HG03439 (cell line): ENCODE data around the gene XPO5.
A peak's percentile ranks its signal among the peaks of the same experiment; 100 is the strongest.

ENCODE experiments used
- ATAC-seq: cut with Tn5 transposase; IDR thresholded peaks from one replicate; pipeline ENCODE4 v1.9.1; 2021; ENCODE audit warnings: mild to moderate bottlenecking, moderate library complexity; ENCODE audit not compliant: unreplicated experiment

The XPO5 gene

DNA sequence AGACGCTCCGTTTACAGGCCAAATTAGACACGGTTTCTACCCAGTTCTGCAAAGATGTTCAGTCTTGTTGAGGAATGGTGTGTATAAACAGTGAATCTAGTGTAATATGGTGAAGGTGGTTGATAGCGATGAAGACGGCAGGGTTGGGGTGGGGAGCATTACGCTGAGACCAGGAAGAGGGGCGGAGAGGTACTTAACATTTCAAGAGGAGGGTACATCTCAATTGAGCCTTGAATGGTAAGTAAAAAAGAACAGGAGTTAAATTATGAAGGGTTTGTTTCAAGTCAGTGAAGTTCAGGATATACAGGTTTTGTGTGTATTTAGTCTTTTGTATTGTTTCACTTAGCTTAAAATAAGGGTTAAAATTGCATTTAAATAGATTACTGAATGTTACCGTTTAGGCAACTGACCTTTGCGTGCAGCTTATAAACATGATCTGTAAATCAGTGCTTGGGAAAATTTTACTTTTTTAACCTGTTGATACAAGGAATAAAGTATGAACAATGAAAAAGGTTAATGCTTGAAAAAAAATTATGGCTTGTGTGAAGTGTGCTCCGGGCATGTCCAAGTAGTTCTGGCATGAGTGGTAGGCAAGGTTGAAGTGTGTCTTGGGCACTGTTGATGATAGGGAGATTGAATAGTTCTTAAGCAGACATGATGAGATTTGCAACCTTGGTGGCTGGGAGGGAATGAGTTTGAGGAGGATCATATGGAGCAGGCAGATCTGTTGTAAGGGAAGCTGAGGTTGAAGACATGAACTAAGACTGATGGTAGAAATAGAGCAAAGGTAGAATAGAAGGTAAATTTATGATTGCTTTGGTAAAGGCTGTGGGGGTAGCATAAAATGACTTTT lies 58.1 kb downstream of the XPO5 start:
- no peak for ATAC-seq

DNA sequence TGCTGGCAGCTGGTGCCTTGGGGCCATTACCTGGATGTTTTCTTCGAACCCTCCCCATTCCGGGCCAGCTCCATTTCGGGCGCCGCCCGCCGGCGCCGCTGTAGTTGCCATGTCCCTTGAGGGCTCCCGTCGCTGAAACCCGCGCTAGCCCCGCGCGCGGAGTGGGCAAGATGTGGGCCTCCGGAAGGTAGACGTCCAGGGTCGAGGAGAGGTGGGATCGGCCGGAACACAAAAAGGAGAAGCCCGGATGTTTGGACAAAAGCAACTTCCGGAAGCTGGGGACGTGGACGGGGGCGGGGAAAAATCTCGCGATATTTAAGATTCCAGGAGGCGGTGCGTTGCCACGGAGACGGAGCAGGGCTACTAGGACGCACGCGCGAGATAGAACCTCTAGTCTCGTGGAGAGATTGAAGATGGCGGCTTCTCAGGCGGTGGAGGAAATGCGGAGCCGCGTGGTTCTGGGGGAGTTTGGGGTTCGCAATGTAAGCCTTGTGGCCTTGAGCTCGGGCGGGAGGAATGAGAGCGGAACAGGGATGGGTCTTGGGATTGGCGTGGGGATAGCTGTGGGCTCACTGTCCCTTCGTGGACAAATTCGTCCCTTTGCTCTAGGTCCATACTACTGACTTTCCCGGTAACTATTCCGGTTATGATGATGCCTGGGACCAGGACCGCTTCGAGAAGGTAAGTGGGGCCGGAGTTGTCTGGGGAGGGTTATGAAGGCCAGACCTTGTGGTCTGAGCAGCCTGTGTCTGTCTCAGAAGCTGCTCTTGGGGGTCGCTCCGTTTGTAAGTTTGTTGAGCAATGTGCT lies 58.9 kb downstream of the XPO5 start, which contains the start of the genes POLR1C and YIPF3:
Gene POLR1C (plus strand): TSS at position 393 of the 808 bp plus-strand sequence. CDS start 21 bp downstream, at position 414.
Gene YIPF3 (minus strand): TSS at position 230 of the 808 bp plus-strand sequence. CDS start 119 bp downstream, at position 111.
- peak; percentile 87 for ATAC-seq

DNA sequence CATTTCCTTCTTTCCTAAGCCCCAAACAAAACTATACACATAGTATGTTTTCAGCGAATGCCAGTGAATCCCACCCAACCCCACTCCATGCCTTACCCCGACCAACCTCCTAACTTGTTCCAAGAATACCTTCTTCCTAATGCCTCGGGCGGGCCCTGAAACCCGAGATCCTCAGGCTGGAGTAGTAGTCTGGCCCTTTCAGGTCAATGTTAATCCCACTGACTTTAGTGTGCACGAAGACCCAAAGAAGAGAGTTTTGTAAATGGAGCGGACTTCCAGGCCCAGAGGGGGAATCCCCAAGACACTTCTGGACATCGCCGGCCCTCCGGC lies 59.5 kb downstream of the XPO5 start:
- no peak for ATAC-seq

DNA sequence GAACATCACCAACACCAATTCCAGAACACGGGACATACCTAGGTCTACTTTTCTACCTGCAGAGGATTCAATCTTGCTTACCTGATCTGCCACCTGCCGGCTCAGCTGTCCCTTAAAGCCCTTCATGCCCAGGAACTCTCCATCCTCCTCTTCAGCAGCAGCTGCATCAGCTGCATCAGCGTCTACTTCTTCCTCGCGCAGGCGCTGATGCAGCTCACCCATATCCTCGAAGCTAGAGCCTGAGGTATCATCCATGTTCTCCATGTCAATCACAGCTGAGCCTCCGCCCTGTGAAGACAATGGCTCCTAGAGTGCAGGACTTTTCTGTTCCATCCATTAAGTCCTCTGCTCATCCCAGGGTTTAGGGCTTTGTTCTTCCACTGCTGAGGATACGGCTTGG lies 60.0 kb downstream of the XPO5 start:
- ATAC-seq: no peak

DNA sequence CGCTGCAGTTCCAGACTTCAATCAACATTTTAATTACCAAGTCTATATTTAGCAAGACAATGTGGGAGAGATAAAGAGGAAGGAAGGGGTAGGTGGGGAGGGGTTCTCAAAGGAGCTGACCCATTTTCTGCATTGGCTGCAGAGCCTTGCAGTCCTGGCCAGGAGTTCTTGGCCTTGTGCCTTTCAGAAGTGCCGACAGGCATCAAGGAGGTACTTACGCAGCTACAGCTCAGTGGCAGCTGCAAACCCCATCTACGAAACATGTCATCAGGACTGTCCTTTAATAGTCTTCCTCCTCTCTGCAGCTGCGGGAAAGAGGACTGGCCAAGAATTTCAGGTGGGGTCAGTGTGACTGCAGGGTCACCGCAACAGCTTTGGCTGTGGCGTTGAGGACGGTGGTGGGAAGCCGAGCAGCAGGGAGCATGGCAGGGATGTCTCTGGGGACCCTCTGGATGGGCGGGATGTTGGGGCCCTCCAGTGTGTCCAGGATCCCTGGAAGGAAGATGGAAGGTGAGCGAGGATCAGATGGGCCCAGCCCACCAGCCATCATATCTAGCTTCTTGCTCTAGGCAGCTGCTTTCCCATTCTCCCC lies 63.9 kb downstream of the XPO5 start:
- no peak for ATAC-seq

DNA sequence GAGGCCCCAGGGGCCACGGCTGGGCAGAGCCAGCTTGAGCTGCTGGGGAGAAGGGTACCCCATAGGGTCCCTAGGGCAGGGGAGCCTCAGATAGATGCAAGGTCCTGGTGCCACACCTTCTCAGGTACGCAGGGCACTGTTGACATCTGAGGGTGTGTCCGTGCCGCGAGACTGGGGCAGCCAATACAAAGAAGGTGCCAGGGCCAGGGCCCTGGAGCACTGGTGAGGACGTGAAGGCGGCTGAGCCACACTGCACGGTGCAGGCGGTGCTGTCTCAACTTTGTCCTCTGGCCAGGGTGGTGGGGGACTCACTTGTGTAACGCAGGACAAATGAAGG lies 65.0 kb downstream of the XPO5 start:
- ATAC-seq: no peak

DNA sequence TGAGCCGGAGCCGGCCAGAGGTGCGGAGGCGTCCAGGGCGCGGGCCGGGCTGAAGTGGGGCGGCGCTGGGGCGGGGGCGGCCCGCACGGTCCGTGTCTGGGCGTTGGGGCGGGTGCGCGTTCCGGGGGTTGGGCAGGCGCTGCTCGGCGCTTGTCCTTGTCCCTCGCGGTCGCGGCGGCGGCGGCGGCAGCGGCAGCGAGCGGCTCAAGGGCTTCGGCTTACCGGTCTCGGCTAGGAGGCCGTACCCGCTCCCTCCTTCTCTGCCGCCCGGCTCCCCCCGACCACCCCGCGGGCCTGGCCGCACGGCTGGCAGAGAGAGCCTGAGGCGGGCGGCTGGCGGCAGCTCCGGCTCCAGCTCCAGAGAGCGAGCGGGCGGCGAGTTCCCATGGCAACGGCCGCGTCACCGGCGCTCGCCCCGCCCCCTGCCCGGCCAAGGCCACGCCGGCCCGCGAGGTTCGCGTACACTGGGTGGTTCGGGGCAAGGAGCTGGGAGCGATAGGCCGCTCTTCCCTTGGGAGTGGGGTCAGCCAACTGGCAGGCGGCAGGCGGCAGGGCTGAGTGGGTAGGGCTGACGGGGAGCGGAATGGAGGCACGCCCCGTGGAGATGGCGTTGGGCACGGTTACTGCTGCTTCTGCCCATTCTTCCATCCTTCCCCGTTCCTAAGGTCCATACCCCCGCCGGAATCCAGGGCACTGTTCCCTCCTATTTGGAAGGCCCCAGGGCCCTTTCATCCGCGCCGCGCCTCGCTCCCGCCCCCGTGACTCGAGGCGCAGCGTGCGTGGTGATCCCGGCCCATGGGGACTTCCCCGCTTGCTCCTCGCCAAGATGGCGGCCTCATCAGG lies 65.6 kb downstream of the XPO5 start, which contains the start of gene LRRC73:
Gene LRRC73 (minus strand): TSS at position 363 of the 843 bp plus-strand sequence. CDS start 561 bp downstream, outside the sequence.
- ATAC-seq: peak; percentile 58

DNA sequence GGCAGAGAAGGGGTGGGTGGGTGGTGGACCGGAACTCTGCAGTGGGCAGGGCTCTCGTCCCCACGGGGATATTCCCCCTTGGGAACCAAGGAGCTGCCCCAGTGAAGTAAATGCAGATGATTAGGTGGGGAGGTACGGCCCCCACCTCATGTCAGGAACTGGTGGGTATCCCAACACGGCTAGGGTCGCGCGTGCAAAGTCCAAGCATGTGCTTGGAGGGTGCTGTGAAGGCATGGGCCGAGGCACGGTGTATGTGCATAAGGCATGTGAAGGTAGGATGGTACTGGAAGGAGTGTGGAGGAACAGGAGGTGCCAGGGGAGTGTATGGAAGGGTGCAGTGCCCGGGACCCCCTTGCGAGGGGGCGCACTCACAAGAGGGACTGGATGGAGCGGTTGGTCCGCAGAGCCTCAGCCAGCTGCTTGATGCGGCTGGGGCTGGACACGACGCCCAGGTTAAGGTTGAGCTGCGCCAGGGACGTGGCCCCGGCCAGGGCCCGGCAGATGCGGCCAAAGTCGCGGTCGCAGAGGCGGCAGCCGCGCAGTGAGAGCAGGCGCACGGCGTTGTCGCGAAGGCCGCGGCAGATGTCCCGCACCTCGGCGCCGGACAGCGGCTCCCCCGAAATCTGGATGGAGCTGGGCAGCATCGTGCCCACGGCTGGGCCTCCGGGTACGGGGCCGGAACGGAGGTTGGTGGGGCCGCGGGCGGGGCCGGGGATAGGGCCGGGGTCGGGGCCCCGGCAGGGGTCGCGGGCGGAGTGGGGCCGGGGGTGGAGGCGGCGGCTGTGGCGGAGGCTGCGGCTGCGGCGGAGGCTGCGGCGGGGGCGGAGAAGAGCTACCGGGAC lies 66.5 kb downstream of the XPO5 start:
- no peak for ATAC-seq

DNA sequence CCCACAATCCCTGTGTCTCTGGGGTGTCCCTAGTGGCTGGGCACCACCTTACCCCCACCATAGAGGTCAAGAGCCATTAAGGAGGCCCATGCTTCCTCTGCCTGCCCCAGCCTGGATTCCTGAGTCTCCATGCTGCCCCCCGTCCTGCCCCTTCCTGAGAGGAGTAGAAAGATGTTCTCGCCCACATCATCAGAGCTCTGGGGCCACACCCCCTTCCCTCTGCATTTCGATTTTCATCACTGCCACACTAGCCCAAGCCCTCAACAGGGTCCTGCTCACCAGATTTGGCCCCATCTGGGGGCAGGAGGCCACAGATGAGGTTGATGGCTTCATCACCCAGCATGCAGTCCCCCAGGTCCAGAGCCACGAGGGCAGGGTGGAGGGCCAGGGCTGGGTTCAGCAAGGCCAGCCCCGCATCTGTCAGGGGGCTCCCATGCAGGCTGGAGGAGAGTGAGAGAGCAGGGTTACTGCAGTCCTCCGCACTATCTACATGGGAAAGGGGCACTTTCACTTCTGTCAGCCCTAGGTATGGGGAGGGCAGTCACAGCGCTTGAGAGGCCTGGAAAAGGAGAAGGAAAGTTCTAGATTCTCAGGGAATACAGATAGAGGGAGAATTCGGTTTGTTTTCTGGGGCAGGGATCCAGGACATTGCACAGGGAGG lies 67.2 kb downstream of the XPO5 start:
- ATAC-seq: no peak

DNA sequence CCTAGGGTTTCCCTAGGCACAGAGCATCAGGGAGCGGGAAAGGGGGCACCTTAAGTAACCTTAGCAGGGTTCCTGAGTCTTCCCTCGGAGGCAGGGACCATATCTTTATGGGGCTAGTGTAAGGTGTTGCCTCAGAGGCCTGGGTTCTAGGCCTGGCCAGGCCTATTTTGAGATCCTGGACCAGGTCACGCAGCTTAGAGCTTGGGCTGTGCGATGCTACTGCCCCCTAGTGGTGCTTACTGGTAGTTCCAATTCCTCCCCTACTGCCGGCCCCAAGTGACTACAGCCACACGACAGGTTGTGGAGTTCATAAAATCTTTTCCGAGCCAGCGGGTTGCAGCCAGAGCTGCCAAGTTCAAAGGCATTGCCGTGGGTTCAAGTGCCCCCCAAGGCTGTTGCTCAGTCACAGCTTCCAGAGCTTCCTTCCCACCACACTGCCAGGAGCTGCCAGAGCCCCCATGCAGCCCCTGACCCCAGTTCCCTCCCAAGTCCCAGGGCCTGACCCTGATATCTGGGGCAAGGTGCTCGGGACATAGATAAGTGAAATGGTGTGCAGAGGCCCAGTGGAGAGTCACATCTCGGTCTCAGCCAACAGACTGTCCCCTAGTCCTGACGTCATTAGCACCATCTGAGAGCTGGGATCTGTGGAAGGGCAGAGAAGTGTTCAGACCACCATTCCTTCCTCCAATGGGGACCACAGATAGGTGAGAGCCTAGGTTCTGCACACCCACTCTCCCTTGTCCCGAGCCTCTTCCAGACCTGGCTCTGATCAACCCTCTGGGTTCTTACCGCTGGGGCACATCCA lies 69.0 kb downstream of the XPO5 start:
- peak; percentile 42 for ATAC-seq

DNA sequence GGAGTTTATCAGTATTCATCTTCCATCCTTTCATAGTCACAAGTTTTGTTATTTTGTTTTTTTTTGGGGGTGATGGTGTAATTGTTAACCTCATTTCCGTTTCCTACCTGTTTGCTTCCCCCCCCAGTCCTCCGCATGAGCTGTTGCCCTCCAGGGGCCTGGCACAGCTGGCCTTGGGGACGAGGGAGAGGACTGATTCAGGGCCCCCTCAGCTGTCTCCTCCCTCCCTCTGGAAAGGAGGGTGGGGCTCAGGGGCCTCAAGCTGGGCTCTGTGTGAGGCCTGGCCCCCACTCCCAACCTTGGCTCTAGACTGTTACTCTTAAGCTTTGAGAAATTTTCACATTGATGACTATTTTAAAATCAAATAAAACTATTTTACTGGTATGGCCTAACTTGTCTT lies 69.7 kb downstream of the XPO5 start:
- ATAC-seq: no peak

DNA sequence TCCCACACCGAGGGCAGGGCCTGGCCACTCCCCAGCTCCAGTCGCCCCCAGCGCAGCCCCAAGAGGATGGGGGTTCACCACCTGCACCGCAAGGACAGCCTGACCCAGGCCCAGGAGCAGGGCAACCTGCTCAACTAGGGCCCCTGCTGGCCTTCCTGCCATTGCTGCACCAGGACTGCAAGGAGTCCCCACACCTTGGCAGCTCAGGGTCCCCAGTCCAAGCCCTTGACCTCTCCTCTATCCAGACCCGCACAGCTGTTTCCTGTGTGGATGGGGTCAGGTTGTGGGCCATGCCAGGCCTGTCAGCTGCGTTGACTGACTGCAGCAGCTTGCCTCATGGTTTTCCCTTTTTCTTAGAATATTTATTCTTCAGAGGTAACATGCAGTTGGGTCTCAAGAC lies 70.1 kb downstream of the XPO5 start:
- no peak for ATAC-seq

DNA sequence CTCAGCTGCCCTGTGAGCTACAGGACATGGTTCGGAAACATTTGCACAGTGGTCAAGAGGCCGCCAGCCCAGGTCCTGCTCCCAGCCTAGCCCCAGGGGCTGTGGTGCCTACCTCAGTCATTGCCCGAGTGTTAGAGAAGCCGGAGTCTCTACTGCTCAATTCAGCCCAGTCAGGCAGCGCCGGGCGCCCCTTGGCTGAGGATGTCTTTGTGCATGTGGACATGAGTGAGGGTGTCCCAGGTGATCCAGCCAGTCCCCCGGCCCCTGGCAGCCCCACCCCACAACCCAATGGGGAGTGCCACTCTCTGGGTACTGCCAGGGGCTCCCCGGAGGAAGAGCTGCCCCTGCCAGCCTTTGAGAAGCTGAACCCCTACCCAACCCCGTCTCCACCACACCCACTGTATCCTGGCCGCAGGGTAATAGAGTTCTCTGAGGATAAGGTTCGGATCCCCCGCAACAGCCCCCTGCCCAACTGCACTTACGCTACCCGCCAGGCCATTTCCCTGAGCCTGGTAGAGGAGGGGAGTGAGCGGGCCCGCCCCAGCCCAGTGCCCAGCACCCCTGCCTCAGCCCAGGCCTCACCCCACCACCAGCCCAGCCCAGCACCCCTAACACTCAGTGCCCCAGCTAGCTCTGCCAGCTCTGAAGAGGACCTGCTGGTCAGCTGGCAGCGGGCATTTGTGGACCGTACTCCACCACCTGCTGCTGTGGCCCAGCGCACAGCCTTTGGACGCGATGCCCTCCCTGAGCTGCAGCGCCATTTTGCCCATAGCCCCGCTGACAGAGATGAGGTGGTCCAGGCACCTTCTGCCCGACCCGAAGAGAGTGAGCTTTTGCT lies 70.9 kb downstream of the XPO5 start:
- no peak for ATAC-seq

DNA sequence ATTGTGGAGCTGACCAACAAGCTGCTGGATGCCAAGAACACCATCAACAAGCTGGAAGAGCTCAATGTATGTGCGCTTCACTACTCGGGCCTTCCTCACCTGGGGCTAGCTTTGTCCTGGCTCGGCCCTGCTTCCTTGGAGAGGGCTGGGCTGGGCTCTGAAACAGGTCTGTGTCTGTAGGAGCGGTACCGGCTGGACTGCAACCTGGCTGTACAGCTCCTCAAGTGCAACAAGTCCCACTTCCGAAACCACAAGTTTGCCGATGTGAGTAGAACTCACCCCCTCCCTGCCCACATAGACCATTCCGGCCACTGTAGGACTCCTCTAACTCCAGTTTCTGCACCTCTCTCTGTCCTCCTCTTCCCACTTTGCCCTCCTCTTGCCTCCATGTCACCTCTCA lies 72.4 kb downstream of the XPO5 start:
- no peak for ATAC-seq

DNA sequence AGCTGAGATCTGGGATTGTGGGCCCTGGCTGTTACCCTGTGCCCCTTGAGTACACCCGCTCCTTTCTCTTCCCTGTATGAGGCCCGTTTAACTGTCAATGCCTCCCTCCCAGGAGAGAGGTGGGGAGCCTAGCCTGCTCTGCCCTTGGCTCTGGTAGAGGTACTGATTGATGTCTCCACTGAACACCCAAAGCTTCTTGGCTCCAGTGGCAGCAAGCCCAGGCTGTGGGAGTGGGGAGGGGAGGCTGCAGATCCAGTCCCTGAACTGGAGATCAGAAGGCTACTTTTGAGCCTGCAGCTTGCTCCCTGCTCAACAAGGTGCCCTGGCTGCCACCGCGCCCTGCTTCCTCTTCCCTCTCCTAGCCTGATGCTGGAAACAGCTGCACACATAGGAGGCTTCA lies 73.2 kb downstream of the XPO5 start:
- no peak for ATAC-seq

DNA sequence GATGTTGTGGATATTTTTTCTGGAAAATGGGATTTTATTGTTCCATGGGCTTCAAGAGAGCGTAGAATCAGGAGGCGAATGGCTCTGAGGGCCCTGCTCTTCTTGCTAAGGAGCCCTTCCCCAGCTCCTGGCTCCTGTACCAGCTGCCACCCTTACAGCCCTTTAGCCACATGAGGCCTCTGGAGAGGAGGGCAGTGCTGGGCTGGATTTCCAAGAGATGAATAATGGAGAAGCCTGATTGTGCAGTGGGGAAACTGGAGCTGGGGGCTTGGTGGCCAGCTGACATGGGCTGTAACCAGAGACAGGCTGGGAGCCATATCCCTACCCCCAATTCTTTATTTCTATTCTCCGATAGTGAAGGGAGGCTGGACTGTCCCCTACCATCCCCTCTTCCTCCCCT lies 74.9 kb downstream of the XPO5 start:
- ATAC-seq: no peak

DNA sequence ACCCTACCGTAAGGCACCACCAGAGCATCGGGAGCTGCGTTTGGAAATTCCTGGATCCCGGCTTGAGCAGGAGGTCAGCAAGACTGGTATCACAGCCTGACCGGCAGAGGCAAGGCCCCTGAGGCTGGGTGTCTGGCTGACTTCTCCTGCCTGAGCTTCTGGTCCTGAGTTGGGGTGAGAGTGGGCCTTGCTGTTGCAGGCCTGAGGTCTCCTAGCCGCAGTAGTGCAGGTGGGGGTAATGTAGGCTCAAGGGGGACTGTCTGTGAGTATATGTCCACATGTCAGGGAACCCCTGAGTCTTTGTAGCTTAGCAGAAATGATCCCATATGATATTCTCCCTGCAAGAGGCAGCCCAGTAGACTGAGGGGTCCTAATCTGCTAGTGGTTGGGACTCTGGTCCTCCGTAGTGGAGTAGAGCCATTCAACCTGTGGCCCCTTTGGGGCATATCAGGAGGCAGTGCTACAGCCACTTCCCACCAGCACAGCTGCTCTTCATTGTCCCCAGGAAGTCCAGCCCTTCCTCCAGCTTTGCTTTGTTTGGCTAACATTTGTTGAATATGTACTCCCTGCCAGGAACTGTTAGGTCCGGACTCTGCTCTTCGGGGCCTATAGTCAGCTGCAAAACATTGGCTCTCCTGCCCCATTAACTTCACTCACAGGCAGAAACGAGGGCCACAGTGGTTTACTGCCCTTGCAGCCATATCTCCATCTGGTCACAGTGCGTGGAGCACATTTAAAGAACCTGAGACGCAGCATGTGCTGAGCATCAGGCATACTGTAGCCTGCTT lies 76.6 kb downstream of the XPO5 start:
- no peak for ATAC-seq
